H9 (cell line): ENCODE results near the gene INPP5E. TPM values are rescaled to one million over a fixed set of nuclear protein-coding genes. Genes with fewer than 3 reads are reported as not detected.
A peak's percentile ranks its signal among the peaks of the same experiment; 100 is the strongest.

Experiments
- DNase-seq: peaks from one replicate; pipeline ENCODE4 v3.0.0-alpha.2; 2017
- H2AFZ ChIP-seq: one replicate; pipeline ENCODE4 v1.6.1; 2013; ENCODE audit warnings: mild to moderate bottlenecking, low read length, control low read depth, moderate library complexity
- H2AK5ac ChIP-seq: 2 replicates; pipeline ENCODE4 v1.6.1; 2013; ENCODE audit warnings: low read length, control low read depth, mixed read lengths; ENCODE audit not compliant: insufficient read length
- H2BK120ac ChIP-seq: one replicate; pipeline ENCODE4 v1.6.1; 2013; ENCODE audit warnings: low read depth, mild to moderate bottlenecking, low read length, control low read depth, inconsistent platforms; ENCODE audit not compliant: poor library complexity, severe bottlenecking
- H2BK12ac ChIP-seq: 2 replicates; pipeline ENCODE4 v1.6.1; 2013; ENCODE audit warnings: low read length, control low read depth, mixed read lengths, low read depth; ENCODE audit not compliant: insufficient read length
- H2BK15ac ChIP-seq: 2 replicates; pipeline ENCODE4 v1.6.1; 2013; ENCODE audit warnings: low read depth, low read length, control low read depth
- H2BK20ac ChIP-seq: one replicate; pipeline ENCODE4 v1.6.1; 2013; ENCODE audit warnings: low read depth, mild to moderate bottlenecking, low read length, control low read depth, inconsistent platforms; ENCODE audit not compliant: poor library complexity, severe bottlenecking
- H2BK5ac ChIP-seq: 2 replicates; pipeline ENCODE4 v1.6.1; 2013; ENCODE audit warnings: low read length, control low read depth, mixed read lengths; ENCODE audit not compliant: insufficient read length
- H3K14ac ChIP-seq: 2 replicates; pipeline ENCODE4 v1.6.1; 2013; ENCODE audit warnings: low read length, control low read depth; ENCODE audit not compliant: insufficient read depth
- H3K18ac ChIP-seq: 2 replicates; pipeline ENCODE4 v1.6.1; 2013; ENCODE audit warnings: low read depth, mild to moderate bottlenecking, mixed read lengths, low read length, control low read depth; ENCODE audit not compliant: insufficient read length
- H3K23ac ChIP-seq: 2 replicates; pipeline ENCODE4 v1.6.1; 2013; ENCODE audit warnings: low read length, control low read depth, mixed read lengths, low read depth; ENCODE audit not compliant: insufficient read length
- H3K23me2 ChIP-seq: 2 replicates; pipeline ENCODE4 v1.6.1; 2013; ENCODE audit warnings: low read depth, mild to moderate bottlenecking, mixed read lengths, low read length, control low read depth; ENCODE audit not compliant: insufficient read length, poor library complexity, severe bottlenecking
- H3K27ac ChIP-seq: 2 replicates; pipeline ENCODE4 v1.5.1; 2013; ENCODE audit warnings: low read length, control low read depth, mixed read lengths, low read depth; ENCODE audit not compliant: insufficient read length
- H3K27me3 ChIP-seq: 2 replicates; pipeline ENCODE4 v1.6.1; 2013; ENCODE audit warnings: low read length, control low read depth, inconsistent platforms; ENCODE audit not compliant: insufficient read depth
- H3K4ac ChIP-seq: 2 replicates; pipeline ENCODE4 v1.6.1; 2013; ENCODE audit warnings: low read depth, mild to moderate bottlenecking, control low read depth, inconsistent platforms, low read length, moderate library complexity
- H3K4me1 ChIP-seq: 2 replicates; pipeline ENCODE4 v1.6.1; 2013; ENCODE audit warnings: low read length, control low read depth, inconsistent platforms; ENCODE audit not compliant: insufficient read depth
- H3K4me2 ChIP-seq: 2 replicates; pipeline ENCODE4 v1.6.1; 2013; ENCODE audit warnings: low read length, control low read depth, mixed read lengths; ENCODE audit not compliant: insufficient read length, insufficient read depth
- H3K56ac ChIP-seq: 2 replicates; pipeline ENCODE4 v1.6.1; 2013; ENCODE audit warnings: low read depth, mild to moderate bottlenecking, mixed read lengths, low read length, control low read depth; ENCODE audit not compliant: insufficient read length
- H3K79me1 ChIP-seq: 2 replicates; pipeline ENCODE4 v1.6.1; 2013; ENCODE audit warnings: low read depth, mild to moderate bottlenecking, moderate library complexity, low read length, control low read depth, inconsistent platforms; ENCODE audit not compliant: insufficient read depth, poor library complexity, severe bottlenecking
- H3K79me2 ChIP-seq: 2 replicates; pipeline ENCODE4 v1.6.1; 2013; ENCODE audit warnings: low read length, control low read depth, inconsistent platforms; ENCODE audit not compliant: insufficient read depth
- H3K9ac ChIP-seq: 2 replicates; pipeline ENCODE4 v1.6.1; 2013; ENCODE audit warnings: low read length, control low read depth, mixed read lengths; ENCODE audit not compliant: insufficient read length; ENCODE audit errors: extremely low read depth
- H3K9me3 ChIP-seq: one replicate; pipeline ENCODE4 v1.6.1; 2013; ENCODE audit warnings: low read depth, low read length, inconsistent platforms; ENCODE audit not compliant: control insufficient read depth
- H3T11ph ChIP-seq: one replicate; pipeline ENCODE4 v1.6.1; 2013; ENCODE audit warnings: mild to moderate bottlenecking, low read length, control low read depth, inconsistent platforms
- H4K20me1 ChIP-seq: one replicate; pipeline ENCODE4 v1.6.1; 2013; ENCODE audit not compliant: control insufficient read depth, insufficient read length, insufficient read depth
- H4K5ac ChIP-seq: 2 replicates; pipeline ENCODE4 v1.6.1; 2013; ENCODE audit warnings: low read depth, mild to moderate bottlenecking, mixed read lengths, low read length, control low read depth; ENCODE audit not compliant: insufficient read length
- H4K8ac ChIP-seq: replicated peaks from 2 replicates; pipeline ENCODE4 v1.6.1; 2013; ENCODE audit warnings: low read length, control low read depth, mixed read lengths, low read depth; ENCODE audit not compliant: insufficient read length
- H4K91ac ChIP-seq: 2 replicates; pipeline ENCODE4 v1.6.1; 2013; ENCODE audit warnings: low read depth, mild to moderate bottlenecking, moderate library complexity, mixed read lengths, low read length, control low read depth; ENCODE audit not compliant: insufficient read length
- H3K27ac Mint-ChIP-seq, 3 experiments: 2 replicates in 2 of 3; 3 replicates in 1 of 3; pipeline ENCODE4 v1.8.0; 2020 to 2021; ENCODE audit warnings: mixed read lengths in 3 of 3, mild to moderate bottlenecking in 1 of 3, moderate library complexity in 1 of 3
- H3K27me3 Mint-ChIP-seq: 2 replicates; pipeline ENCODE4 v1.8.0; 2021; ENCODE audit warnings: low read depth, mild to moderate bottlenecking, moderate library complexity, mixed read lengths
- H3K36me3 Mint-ChIP-seq, 3 experiments: 2 replicates in 2 of 3; 3 replicates in 1 of 3; pipeline ENCODE4 v1.8.0; 2020 to 2021; ENCODE audit warnings: low read depth in 3 of 3, mixed read lengths in 3 of 3; ENCODE audit not compliant: insufficient read depth in 1 of 3
- H3K4me1 Mint-ChIP-seq, 2 experiments: 2 replicates each; pipeline ENCODE4 v1.8.0; 2020; ENCODE audit warnings: mixed read lengths in 2 of 2
- H3K4me3 Mint-ChIP-seq, 2 experiments: 2 replicates in 1 of 2; 3 replicates in 1 of 2; pipeline ENCODE4 v1.8.0; 2020 to 2021; ENCODE audit warnings: mild to moderate bottlenecking in 2 of 2, mixed read lengths in 2 of 2, moderate library complexity in 1 of 2
- H3K9me3 Mint-ChIP-seq, 2 experiments: 2 replicates in 1 of 2; 3 replicates in 1 of 2; pipeline ENCODE4 v1.8.0; 2020; ENCODE audit warnings: mild to moderate bottlenecking in 2 of 2, mixed read lengths in 2 of 2, moderate library complexity in 1 of 2
- CTCF ChIP-seq: fragments of 200-600 bp; sonication (generic); conservative IDR thresholded peaks from 3 replicates; pipeline ENCODE4 v1.8.0; 2021; ENCODE audit warnings: antibody characterized with exemption, mild to moderate bottlenecking
- WGBS: extraction: QIAGEN DNeasy Blood & Tissue Kit; methylation state at CpG from one replicate; pipeline ENCODE4 v1.1.7; 2013; ENCODE audit warnings: missing lambda C conversion rate, low lambda C conversion rate, mixed read lengths; ENCODE audit not compliant: insufficient read length; ENCODE audit errors: extremely low coverage; 5-methylcytosine and 5-hydroxymethylcytosine counted together
- total RNA-seq: library from RNA; stranded (reverse); gene quantifications from 2 replicates; pipeline ENCODE4 v1.2.1, GENCODE V29; 2021

The INPP5E gene
- total RNA-seq, 1 experiment from 2014 or later: 21.0 TPM

GRCh38 chr9:136481558-136481957 lies 41.9 kb upstream of the INPP5E start:
- Histone ChIP-seq H3K27me3 (no peaks in the 10 kb centered on the region), H2BK12ac (no peak overlapping the region), H3K9me3 (no peaks in the 10 kb centered on the region), H4K91ac (no peak overlapping the region), H2BK5ac (no peak overlapping the region), H3K14ac (no peak overlapping the region), H3K4me1 (peaks cover 3% of the 10 kb centered on the region; the same call in 1 of the 2 replicates), H3K23ac (no peak overlapping the region), H4K8ac (no peak overlapping the region), H3T11ph (no peak overlapping the region), H2BK15ac (no peak overlapping the region), H4K5ac (no peak overlapping the region), H2BK20ac (no peak overlapping the region), H3K18ac (no peak overlapping the region), H3K79me2 (peaks cover 38% of the 10 kb centered on the region), H3K79me1 (peaks cover 4% of the 10 kb centered on the region), H2BK120ac (no peak overlapping the region), H3K4me2 (peak overlapping the region; percentile 94), H4K20me1 (peaks cover 2% of the 10 kb centered on the region), H3K23me2 (peaks cover 11% of the 10 kb centered on the region), H3K56ac (no peak overlapping the region), H3K27ac (no peak overlapping the region), H2AFZ (no peak overlapping the region), H3K4ac (no peak overlapping the region), H3K9ac (peak overlapping the region; percentile 97), H2AK5ac (no peak overlapping the region)
- H3K4me3 Mint-ChIP-seq: peak overlapping the region; percentile 93 to 96
- no CpG with 5 or more reads among the region's 5 CpGs for WGBS
- no peaks in the 10 kb centered on the region for H3K9me3 Mint-ChIP-seq
- H3K4me1 Mint-ChIP-seq: peaks cover 8 to 14% of the 10 kb centered on the region in 2 experiments
- peaks cover 15 to 29% (median 26%) of the 10 kb centered on the region in 3 experiments; a peak in 6 of 7 replicates for H3K36me3 Mint-ChIP-seq
- H3K27ac Mint-ChIP-seq: peak overlapping the region; percentile 84 to 98 (median 97); a peak in 5 of 7 replicates
- TF ChIP-seq CTCF: no peak
- DNase-seq: no peak
- no peaks in the 10 kb centered on the region for H3K27me3 Mint-ChIP-seq
